Hepatocyte (in vitro differentiated cells): ENCODE data around the gene AOPEP. TPM values are rescaled to one million over a fixed set of nuclear protein-coding genes. Genes with fewer than 3 reads are reported as not detected.
A peak's percentile ranks its signal among the peaks of the same experiment; 100 is the strongest.

Source experiments
- DNase-seq: peaks from one replicate; pipeline ENCODE4 v3.0.0-alpha.2; 2016; ENCODE audit warnings: low spot score
- H2AFZ ChIP-seq: fragments of 200-600 bp; sonication (generic); 2 replicates; pipeline ENCODE4 v1.6.0; 2016; ENCODE audit warnings: antibody characterized with exemption, mild to moderate bottlenecking
- H3K27ac ChIP-seq: fragments of 200-600 bp; sonication (generic); 2 replicates; pipeline ENCODE4 v1.5.1; 2016; ENCODE audit warnings: mild to moderate bottlenecking
- H3K27me3 ChIP-seq: fragments of 200-600 bp; sonication (generic); 2 replicates; pipeline ENCODE4 v1.6.1; 2016
- H3K36me3 ChIP-seq: fragments of 200-600 bp; sonication (generic); replicated peaks from 2 replicates; pipeline ENCODE4 v1.5.1; 2016; ENCODE audit warnings: low read depth; ENCODE audit not compliant: insufficient read depth
- H3K4me1 ChIP-seq: fragments of 200-600 bp; sonication (generic); 2 replicates; pipeline ENCODE4 v1.5.1; 2016; ENCODE audit warnings: mild to moderate bottlenecking, moderate library complexity; ENCODE audit not compliant: insufficient read depth
- H3K4me2 ChIP-seq: fragments of 200-600 bp; sonication (generic); 2 replicates; pipeline ENCODE4 v1.6.0; 2016
- H3K4me3 ChIP-seq: fragments of 200-600 bp; sonication (generic); 2 replicates; pipeline ENCODE4 v1.5.1; 2016; ENCODE audit warnings: mild to moderate bottlenecking
- H3K79me2 ChIP-seq: fragments of 200-600 bp; sonication (generic); 2 replicates; pipeline ENCODE4 v1.6.0; 2017; ENCODE audit warnings: mild to moderate bottlenecking
- H3K9me2 ChIP-seq: fragments of 200-600 bp; sonication (generic); replicated peaks from 2 replicates; pipeline ENCODE4 v1.6.0; 2017; ENCODE audit warnings: mild to moderate bottlenecking; ENCODE audit not compliant: insufficient read depth
- H3K9me3 ChIP-seq: fragments of 200-600 bp; sonication (generic); 2 replicates; pipeline ENCODE4 v1.5.1; 2016; ENCODE audit warnings: low read depth, mild to moderate bottlenecking
- H4K20me1 ChIP-seq: fragments of 200-600 bp; sonication (generic); 2 replicates; pipeline ENCODE4 v1.6.0; 2016; ENCODE audit warnings: mild to moderate bottlenecking; ENCODE audit not compliant: insufficient read depth, poor library complexity, severe bottlenecking
- CTCF ChIP-seq: fragments of 200-600 bp; sonication (generic); IDR thresholded peaks from 2 replicates; pipeline ENCODE4 v1.5.1; 2016; ENCODE audit warnings: antibody characterized with exemption, mild to moderate bottlenecking; ENCODE audit not compliant: poor library complexity
- EZH2 ChIP-seq: fragments of 200-600 bp; sonication (generic); IDR thresholded peaks from 2 replicates; pipeline ENCODE4 v1.6.1; 2016; ENCODE audit warnings: antibody characterized with exemption, mild to moderate bottlenecking, borderline replicate concordance
- EZH2phosphoT487 ChIP-seq: fragments of 200-600 bp; sonication (generic); IDR thresholded peaks from one replicate; pipeline ENCODE4 v1.6.1; 2018; ENCODE audit warnings: antibody characterized with exemption, mild to moderate bottlenecking, low read depth, moderate library complexity; ENCODE audit not compliant: unreplicated experiment, severe bottlenecking
- WGBS: methylation state at CpG from one replicate; pipeline ENCODE4 v1.1.6; 2016; ENCODE audit warnings: low lambda C conversion rate; ENCODE audit errors: missing lambda C conversion rate; 5-methylcytosine and 5-hydroxymethylcytosine counted together
- polyA plus RNA-seq: library from polyadenylated mRNA; unstranded; fragments of >200 nt; fragmentation: Nextera tagmentation; extraction: Ambion mirVana; gene quantifications from 2 replicates; pipeline ENCODE4 v1.2.1, GENCODE V29; 2016
- total RNA-seq: library from RNA; depleted of rRNA; stranded (reverse); fragments of >200 nt; gene quantifications from 2 replicates; pipeline ENCODE4 v1.2.3, GENCODE V29; 2014

Gene AOPEP
- total and polyA plus RNA-seq, 2 experiments from 2014 or later: 82.8 to 101 TPM

- peaks cover 8% of the 10 kb centered on the region for H4K20me1 ChIP-seq
- peaks cover 3% of the 10 kb centered on the region for H3K36me3 ChIP-seq
- peak overlapping the region; percentile 94 for H3K27ac ChIP-seq
- no peak overlapping the region for H2AFZ ChIP-seq
- H3K4me3 ChIP-seq: no peak overlapping the region
- no peak for DNase-seq
- peaks cover 74% of the 10 kb centered on the region for H3K79me2 ChIP-seq
- H3K4me1 ChIP-seq: peaks cover 39% of the 10 kb centered on the region
- no peaks in the 10 kb centered on the region for H3K27me3 ChIP-seq
- H3K9me2 ChIP-seq: no peaks in the 10 kb centered on the region
- 90% methylated on average over 24 of the region's 26 CpGs for WGBS
- H3K9me3 ChIP-seq: no peaks in the 10 kb centered on the region
- H3K4me2 ChIP-seq: no peak overlapping the region
- TF ChIP-seq CTCF (no peak), EZH2 (no peak), EZH2phosphoT487 (no peak)
Observed at GRCh38 chr9:95088421-95089161, 362.1 kb downstream of the AOPEP start.

- Histone ChIP-seq H3K4me1 (peaks cover 39% of the 10 kb centered on the region), H3K79me2 (peaks cover 74% of the 10 kb centered on the region), H3K4me2 (no peak overlapping the region), H3K9me3 (no peaks in the 10 kb centered on the region), H3K27ac (peak overlapping the region; percentile 94), H3K27me3 (no peaks in the 10 kb centered on the region), H3K4me3 (no peak overlapping the region), H2AFZ (no peak overlapping the region), H3K36me3 (no peaks in the 10 kb centered on the region), H3K9me2 (no peaks in the 10 kb centered on the region), H4K20me1 (peaks cover 5% of the 10 kb centered on the region)
- TF ChIP-seq EZH2 (no peak), EZH2phosphoT487 (no peak), CTCF (no peak)
- WGBS: 89% methylated on average over 16 of the region's 16 CpGs
- DNase-seq: no peak
Observed at GRCh38 chr9:95089257-95090022, 362.9 kb downstream of the AOPEP start.

- H3K79me2 ChIP-seq: peaks cover 74% of the 10 kb centered on the region
- H4K20me1 ChIP-seq: peaks cover 4% of the 10 kb centered on the region
- H3K27me3 ChIP-seq: no peaks in the 10 kb centered on the region
- no peaks in the 10 kb centered on the region for H3K9me2 ChIP-seq
- H3K4me3 ChIP-seq: no peak overlapping the region
- no peaks in the 10 kb centered on the region for H3K36me3 ChIP-seq
- H3K27ac ChIP-seq: peak overlapping the region; percentile 94
- WGBS: 78% methylated on average over 18 of the region's 22 CpGs
- H2AFZ ChIP-seq: no peak overlapping the region
- H3K4me2 ChIP-seq: no peak overlapping the region
- no peak for DNase-seq
- TF ChIP-seq CTCF (no peak), EZH2 (no peak), EZH2phosphoT487 (no peak)
- H3K9me3 ChIP-seq: no peaks in the 10 kb centered on the region
- H3K4me1 ChIP-seq: peaks cover 39% of the 10 kb centered on the region
Observed at GRCh38 chr9:95090023-95090791, 363.7 kb downstream of the AOPEP start.
